SU-DHL-6 (cell line): ENCODE results near the gene MYO18A.

Source experiments
- EZH2phosphoT487 ChIP-seq: fragments of 200-600 bp; sonication (generic), shearing (Covaris generic); conservative IDR thresholded peaks from 2 replicates; pipeline ENCODE4 v1.6.1; 2018; ENCODE audit warnings: mild to moderate bottlenecking, antibody characterized with exemption, low read length, moderate library complexity, mixed read lengths
- TF ChIP-seq, protein P1 (sequence below): fragments of 200-600 bp; sonication (generic); IDR thresholded peaks from one replicate; pipeline ENCODE4 v1.5.1; 2017; ENCODE audit warnings: antibody characterized with exemption, mild to moderate bottlenecking, low read length, moderate library complexity; ENCODE audit not compliant: insufficient read depth, poor library complexity, severe bottlenecking

DNA sequence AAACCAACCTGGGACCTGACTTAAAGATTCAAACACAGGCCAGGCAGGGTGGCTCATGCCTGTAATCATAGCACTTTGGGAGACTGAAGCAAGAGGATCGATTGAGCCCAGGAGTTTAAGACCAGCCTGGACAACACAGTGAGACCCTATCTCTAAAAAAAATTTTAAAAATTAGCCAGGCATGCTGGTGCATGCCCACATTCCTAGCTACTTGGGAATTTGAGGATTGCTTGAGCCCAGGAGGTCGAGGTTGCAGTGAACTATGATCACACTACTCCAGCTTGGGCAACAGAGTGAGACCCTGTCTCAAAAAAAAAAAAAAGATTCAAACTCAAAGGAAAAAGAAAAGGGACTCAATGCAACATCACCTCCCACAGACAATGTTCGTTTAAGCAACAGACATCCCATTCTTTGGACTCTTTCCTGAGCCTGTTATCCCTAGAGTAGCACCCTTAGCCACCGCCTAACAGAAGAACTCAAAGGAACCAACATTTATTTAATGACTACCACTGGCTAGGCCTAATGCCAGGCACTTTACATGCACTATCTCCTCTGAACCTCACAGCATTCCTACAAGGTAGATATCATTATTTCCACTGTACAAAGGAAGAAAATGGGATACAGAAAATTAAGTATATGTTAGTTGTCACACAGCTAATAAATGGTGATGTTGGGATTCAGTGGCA, 12.7 kb downstream of the MYO18A start:
- TF ChIP-seq EZH2phosphoT487: no peak
- TF ChIP-seq, protein P1, sequence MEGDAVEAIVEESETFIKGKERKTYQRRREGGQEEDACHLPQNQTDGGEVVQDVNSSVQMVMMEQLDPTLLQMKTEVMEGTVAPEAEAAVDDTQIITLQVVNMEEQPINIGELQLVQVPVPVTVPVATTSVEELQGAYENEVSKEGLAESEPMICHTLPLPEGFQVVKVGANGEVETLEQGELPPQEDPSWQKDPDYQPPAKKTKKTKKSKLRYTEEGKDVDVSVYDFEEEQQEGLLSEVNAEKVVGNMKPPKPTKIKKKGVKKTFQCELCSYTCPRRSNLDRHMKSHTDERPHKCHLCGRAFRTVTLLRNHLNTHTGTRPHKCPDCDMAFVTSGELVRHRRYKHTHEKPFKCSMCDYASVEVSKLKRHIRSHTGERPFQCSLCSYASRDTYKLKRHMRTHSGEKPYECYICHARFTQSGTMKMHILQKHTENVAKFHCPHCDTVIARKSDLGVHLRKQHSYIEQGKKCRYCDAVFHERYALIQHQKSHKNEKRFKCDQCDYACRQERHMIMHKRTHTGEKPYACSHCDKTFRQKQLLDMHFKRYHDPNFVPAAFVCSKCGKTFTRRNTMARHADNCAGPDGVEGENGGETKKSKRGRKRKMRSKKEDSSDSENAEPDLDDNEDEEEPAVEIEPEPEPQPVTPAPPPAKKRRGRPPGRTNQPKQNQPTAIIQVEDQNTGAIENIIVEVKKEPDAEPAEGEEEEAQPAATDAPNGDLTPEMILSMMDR: no peak
